ENCODE data around the gene FBH1.
"Not testable (repeated sequence)": the region's sequence is repeated elsewhere in the genome, so short reads cannot be mapped to it uniquely, and the experiment has no call there.

FBH1 gene

DNA sequence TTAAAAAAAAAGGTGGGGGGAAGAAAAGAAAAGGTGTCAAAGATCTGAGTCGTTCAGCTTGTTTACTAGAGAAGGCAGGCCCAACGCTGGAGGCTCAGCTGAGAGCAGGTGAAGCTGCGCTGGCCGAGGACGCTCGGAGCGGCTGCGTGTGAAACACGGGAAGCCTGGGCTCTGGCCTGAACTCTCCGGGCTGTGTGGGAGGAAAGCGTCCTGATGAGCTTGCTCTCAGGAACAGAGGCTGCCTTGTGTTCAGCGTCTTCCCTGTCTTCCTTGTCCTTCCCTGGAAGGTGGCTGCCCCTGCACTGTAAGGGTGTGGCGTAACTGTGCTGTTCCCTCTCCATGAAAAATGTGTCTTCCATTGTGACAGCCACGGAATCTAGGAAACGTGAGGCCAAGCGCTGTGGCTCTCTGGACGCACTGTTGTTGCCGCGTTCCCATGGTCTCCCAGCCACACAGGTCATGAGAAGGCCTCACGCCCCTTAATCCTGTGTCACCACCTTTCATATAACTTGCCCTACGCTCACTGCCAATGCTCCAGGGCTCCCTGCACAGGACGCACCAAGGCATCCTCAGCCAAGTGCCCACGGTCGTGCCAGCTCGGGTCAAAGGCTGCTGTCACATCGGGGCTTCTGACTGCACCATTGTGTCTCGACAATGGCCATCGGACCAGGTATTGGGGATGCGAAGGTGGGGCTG lies 71.5 kb downstream of the FBH1 start:
- no peak for DNase-seq

DNA sequence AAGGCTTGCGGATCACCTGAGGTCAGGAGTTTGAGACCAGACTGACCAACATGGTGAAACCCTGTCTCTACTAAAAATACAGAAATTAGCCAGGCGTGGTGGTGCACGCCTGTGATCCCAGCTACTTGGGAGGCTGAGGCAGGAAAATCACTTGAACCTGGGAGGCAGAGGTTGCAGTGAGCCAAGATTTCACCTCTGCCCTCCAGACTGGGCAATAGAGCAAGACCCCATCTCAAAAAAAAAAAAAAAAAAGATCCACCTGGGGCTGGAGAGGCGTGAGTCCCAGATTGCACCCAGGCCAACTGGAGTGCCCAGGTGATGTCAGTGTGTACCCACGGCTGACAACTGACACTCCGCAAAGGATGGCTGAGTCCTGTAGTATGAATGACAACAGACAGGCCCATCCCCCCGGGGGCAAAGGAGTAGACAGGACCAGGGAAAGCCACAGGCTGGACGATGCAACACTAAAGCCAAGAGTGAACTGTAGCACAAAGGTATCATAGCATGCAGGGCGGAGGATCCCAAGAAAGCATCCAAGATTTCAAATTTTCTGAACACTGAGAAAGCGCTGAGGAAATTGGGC lies 72.4 kb downstream of the FBH1 start:
- not testable (repeated sequence) for DNase-seq

- no peak for DNase-seq
Observed at GRCh38 chr10:5963071-5963470, 73.0 kb downstream of the FBH1 start.

- DNase-seq = no peak
Observed at GRCh38 chr10:5963591-5963990, 73.5 kb downstream of the FBH1 start.

DNA sequence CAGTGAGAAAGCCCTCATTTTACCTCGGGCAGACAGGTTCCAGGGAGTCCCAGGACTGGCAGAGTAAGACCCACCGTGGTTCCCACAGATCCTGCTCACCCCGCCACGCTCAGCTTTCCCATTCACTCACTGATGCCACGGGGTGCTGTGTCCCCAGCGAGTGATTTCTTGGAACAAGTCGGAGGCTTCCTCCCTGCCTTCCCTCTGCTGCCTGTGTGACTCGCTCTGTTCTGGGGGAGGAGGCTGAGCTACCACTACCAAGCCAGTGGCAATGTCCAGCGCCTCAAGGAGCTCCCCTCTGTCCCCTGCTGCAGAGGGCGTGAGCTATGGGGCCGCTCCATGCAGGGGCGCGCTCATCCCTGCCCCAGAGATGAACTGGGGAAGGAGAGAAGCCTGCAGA lies 74.7 kb downstream of the FBH1 start:
- no peak for DNase-seq

- no peak for DNase-seq
Observed at GRCh38 chr10:5965266-5965665, 75.2 kb downstream of the FBH1 start.

- DNase-seq = no peak
Observed at GRCh38 chr10:5968037-5968680, 78.1 kb downstream of the FBH1 start.

DNA sequence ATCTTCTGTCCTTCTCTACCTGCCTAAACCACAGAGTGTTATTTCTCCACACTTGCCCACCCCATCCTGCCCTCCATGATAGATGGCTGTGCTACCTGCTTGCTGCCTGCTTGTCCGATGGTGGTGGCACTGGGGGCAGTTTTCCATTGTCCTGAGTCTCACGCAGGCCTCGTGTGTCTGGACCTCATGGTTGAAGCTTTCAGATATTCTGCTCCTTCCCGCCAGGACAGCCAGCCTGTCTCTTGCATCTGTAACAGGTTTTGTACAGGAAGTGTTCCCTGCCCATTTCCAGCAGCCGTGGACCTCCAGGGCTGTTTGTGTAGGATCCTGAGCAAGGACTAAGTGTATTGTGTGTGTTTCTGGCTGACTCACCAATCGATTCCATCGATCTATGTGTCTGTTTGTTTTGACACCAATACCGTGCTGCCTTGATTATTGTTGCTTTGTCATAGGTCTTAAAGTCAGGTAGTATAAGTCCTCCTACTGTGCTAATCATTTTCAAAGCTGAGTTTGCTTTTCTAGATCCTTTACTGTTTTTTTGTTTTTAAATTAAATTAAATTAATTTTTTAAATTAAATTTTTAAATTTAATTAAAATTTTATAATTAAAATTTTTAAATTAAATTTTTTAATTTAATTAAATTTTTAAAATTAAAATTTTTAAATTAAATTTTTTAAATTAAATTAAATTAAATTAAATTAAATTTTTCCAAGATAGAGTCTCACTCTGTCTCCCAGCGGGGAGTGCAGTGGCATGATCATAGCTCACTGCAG lies 78.8 kb downstream of the FBH1 start:
- no peak for DNase-seq

- DNase-seq = no peak
Observed at GRCh38 chr10:5970066-5970465, 80.0 kb downstream of the FBH1 start.

DNA sequence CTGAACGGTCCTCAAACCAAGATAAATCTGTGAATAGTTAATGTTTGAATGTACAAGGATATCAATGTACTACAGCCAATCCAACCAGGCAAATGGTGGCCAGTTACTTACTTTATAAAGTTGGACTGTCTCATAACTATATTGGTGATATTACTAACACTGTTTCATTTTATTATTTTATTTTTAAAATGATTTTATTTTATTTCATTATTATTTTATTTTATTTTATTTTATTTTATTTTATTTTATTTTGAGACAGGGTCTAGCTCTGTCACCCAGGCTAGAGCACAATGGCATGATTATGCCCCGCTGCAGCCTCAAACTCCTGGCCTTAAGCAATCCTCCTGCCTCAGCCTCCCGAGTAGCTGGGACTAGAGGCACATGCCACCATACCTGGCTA lies 80.5 kb downstream of the FBH1 start:
- DNase-seq = no peak

DNA sequence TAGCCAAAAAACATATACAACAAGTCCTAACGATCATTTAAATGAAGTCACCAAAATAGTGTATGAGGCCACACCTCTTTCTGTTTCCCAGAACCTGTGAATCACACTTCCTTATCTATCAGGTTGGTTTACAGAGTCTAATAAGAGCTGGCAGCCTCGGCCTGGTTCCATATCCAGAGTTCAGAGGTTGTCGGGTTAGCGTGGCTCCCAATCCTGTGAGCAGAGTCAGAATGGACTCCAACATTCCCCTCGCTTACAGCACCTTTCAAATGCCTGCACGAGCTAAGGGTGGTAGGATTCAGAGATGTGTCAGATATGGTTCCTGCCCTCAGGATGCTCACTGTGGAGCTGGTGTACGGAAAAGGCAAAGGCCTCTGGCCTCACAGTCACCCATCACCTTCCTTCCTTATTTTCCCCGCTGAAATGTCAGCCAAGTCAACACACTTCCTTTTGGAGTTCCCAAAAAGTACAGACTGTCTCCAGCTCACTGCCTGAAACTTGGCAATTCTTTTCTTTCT lies 81.3 kb downstream of the FBH1 start:
- no peak for DNase-seq

DNA sequence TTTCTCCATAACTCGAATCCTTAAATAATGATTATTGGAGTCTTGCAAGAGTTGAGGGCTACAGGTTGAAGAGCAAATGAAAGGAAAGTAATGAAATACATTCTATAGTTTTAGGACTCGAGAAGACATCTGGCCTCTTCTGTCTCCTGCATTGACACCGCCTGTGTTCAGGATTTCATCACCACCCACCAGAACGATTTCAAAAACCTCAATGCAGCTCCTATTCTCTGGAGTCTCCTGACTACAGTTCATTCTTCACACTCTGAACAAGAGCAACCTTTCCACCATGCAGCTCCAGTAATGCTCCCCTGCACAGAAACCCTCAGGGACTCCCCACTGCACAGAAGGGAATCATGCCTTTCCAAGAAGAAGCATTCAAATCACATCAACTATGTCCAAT lies 81.8 kb downstream of the FBH1 start:
- no peak for DNase-seq

DNA sequence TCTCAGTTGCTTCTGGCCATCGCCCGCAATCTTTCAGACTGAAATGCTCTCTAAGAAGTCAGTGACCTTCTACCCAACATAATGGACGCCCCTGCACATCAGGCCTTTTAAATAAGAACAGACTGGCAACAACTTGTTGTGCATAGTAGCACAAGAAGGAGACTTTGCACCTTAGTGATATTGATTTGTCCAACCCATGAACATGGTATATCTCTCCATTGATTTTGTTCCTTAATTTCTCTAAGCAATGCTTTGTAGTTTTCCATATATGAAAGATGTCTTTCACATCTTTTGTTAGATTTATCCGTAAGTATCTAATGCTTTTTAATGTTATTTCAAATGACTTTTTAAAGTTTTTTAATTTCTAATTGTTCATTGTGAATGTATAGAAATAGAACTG lies 83.0 kb downstream of the FBH1 start:
- no peak for DNase-seq

DNA sequence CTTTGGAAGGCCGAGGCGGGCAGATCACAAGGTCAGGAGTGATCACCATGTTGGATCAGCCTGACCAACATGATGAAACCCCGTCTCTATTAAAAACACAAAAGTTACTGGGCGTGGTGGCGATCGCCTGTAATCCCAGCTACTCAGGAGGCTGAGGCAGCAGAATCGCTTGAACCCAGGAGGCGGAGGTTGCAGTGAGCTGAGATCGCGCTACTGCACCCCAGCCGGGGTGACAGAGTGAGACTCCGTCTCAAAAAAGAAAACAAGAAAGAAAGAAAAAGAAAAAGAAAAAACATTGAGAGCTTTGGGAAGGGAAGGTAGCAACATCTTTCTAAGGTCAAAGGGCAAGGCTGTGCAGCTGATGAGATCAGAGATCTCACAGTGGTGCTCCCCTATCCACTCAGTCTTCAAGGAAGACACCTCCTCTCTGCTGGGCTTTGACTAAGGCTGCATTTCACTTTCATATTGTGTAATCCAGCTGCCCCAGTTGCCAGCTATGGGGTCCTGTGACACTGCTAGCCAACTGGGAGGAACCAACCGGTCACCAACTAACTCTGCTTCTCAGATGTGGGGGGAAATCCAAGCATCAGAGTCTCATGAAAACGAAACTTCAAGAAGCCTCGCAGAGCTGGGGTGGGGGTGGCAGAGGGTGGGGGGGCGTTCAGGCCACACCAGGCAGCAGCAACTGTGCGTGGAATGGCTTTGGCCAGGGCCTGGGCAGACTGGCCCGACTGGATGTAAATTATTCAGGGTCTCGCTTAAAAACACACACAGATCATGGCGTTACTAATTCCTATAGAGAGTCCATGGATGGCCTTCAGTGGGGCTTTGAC lies 85.8 kb downstream of the FBH1 start:
- peak; percentile 4 for DNase-seq

GRCh38 chr10:5976512-5977470 lies 86.7 kb downstream of the FBH1 start:
- DNase-seq = no peak

GRCh38 chr10:5977471-5978229 lies 87.6 kb downstream of the FBH1 start, which contains the start of gene IL15RA:
TSS of gene IL15RA (minus strand) at chr10:5977543. CDS start at chr10:5977492, 51 bp downstream.
- peak; percentile 43 for DNase-seq

GRCh38 chr10:5978230-5978489 lies 88.1 kb downstream of the FBH1 start:
- DNase-seq = no peak

DNA sequence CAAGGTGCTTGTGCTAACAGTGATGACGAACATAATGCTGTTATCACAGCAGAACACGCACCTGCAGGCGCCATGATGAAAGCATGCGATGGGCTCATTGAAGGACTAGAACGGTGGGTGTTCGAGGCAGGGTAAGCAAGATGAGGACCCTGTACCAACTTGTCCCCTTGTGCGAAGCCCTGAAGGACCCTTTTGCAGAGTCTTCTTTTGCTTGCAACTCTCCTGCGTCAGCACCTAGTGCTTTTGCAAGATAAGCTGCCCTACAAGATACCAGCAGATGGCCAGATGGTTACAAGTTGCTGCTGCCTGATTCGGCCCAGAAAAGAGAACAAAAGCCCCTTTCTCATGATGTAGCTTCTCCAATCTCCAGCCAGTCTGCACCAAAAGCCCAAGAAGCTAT lies 91.5 kb downstream of the FBH1 start:
- DNase-seq = no peak

- DNase-seq = no peak
Observed at GRCh38 chr10:5983774-5984173, 93.7 kb downstream of the FBH1 start.

DNA sequence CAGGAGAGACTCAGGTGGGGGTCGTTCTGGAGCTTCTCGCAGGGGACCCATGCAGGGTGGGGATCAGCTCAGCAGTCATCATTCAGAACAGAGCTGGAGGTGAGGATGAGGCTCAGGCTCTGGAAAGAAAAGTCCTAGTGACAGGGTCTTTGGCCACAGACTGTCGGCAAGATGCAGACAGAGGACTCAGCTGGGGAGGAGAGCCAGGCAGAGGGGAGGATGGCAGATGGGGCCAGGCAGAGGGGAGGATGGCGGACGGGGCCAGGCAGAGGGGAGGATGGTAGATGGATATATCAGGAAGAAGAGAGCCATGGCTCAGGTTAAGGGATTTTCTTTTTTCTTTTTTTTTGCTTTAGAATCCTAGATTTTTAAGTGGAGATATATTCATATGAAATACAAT lies 95.0 kb downstream of the FBH1 start:
- no peak for DNase-seq

Measured in effector CD8-positive, alpha-beta T cell (primary cell).